A673 (cell line): ENCODE measurements around the gene GJB6.

Experiments used
- CTCF ChIP-seq: fragments of 300-800, 200-600 bp; sonication (generic); conservative IDR thresholded peaks from 2 replicates; pipeline ENCODE4 v1.5.1; 2017; ENCODE audit warnings: low read depth, mild to moderate bottlenecking, antibody characterized with exemption, low read length, moderate library complexity, mixed read lengths
- EZH2 ChIP-seq: fragments of 200-600 bp; sonication (generic); IDR thresholded peaks from 2 replicates; pipeline ENCODE4 v1.6.1; 2017; ENCODE audit warnings: borderline replicate concordance, low read depth, mild to moderate bottlenecking, mixed read lengths, antibody characterized with exemption, low read length; ENCODE audit not compliant: poor library complexity, severe bottlenecking

- TF ChIP-seq EZH2: no peak
- no peak for TF ChIP-seq CTCF
Observed at GRCh38 chr13:20258963-20259288, 26.8 kb upstream of the GJB6 start.
